Left ventricle myocardium superior (tissue), 1 donor: ENCODE data around the gene MYH10. TPM values are rescaled to one million over a fixed set of nuclear protein-coding genes. Genes with fewer than 3 reads are reported as not detected.

Experiments
- ATAC-seq: fragments of 200-7000 bp; cut with Tn5 transposase; one replicate; pipeline ENCODE4 v1.9.1; 2020; ENCODE audit warnings: mild to moderate bottlenecking, moderate library complexity
- DNase-seq: peaks from one replicate; pipeline ENCODE4 v3.0.0-alpha.2; 2020
- intact Hi-C: fragments of 100-400 bp; cut with micrococcal nuclease; formaldehyde crosslinking; loops from one replicate; pipeline ENCODE4 v1.11.0; 2022
- total RNA-seq: library from RNA; stranded (reverse); fragmentation: NEBNext Ultra II Directional; extraction: Animal tissue kit (Norgen Biotek cat#: 25700); gene quantifications from one replicate; pipeline ENCODE4 v1.2.1, GENCODE V29; 2021
- donor health status: DM: no; HTN: yes; CAD: no; lungs with severe emphysema.

The MYH10 gene
- total RNA-seq, 1 donor from 2014 or later, result 36.6 TPM

DNA sequence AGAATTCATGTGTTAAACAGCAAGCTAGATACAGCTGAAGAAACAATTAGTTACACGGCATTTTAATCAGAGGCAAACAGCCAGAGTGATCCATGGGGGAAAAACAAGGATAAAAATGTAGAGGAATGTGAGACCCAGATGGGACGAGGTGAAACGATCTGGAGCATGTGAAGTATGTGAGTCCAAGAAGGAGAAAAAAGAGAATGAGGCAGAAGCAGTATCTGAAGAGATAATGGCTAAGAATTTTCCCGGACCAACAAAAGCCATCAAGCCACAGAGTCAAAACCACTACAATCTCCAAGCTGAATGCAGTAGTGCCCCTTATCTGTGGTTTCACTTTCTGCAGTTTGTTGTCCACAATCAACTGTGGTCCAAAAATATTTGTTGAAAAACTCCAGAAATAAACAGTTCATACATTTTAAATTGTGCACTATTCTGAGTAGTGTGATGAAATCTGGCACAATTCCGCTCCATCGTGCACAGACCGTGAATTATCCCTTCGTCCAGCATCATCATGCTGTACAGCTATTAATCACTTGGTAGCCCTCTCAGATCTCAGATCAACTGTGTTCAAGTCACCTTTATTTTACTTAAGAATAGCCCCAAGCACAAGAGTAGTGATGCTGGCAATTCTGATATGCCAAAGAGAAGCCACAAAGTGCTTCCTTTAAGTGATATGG lies 18.8 kb downstream of the MYH10 start:
- DNase-seq (no peak), ATAC-seq (peak; percentile 42)
- intact Hi-C loops, result no loop called here

DNA sequence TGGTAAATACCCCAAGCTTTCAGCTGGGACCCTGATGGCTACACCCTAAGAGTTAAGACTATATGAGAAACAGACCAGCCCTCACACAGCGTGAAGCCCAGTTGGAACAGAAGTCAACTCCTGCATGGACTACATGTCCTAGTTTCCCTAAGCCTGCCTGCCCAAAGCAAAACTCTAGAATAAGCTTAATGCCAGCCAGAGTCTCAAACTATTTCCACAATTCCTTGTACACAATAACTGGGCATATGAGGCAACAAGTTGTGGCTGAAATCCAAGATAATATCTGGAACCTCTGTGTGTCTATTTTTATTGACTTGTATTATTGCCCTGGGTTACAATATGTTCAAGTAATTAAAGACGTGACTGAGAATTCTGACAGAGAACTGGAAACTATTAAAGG lies 19.4 kb downstream of the MYH10 start:
- intact Hi-C loops, result no loop called here
- DNase-seq (no peak), ATAC-seq (peak; percentile 73)

GRCh38 chr17:8610558-8610957 lies 20.0 kb downstream of the MYH10 start:
- DNase-seq (no peak), ATAC-seq (no peak)
- intact Hi-C loops, result no loop called here

- intact Hi-C loops, result no loop called here
- no peak for DNase-seq
- no peak for ATAC-seq
Observed at GRCh38 chr17:8609910-8610309, 20.6 kb downstream of the MYH10 start.

GRCh38 chr17:8608001-8608400 lies 22.5 kb downstream of the MYH10 start:
- no peak for DNase-seq
- no peak for ATAC-seq
- intact Hi-C loops, result no loop called here

DNA sequence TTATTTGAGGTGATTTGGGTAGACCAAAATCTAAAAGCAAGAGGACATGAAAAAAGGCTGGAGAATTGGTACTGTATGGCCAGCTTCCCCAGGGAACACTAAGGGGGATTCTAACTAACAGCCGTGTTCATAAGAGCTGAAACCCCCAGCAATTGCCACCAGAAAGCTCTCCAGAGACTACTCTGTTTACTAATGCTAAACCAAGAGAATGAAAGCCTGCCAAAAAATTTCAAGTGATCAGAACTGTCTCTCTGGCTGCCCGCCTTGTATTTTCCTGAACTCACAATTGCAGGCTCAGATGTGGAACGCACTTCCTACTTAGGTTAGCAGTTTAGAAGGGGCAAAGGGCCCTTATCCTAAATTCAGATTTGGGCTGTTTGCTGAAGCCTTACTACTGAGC lies 24.1 kb downstream of the MYH10 start:
- DNase-seq, result no peak
- intact Hi-C loops, result no loop called here
- ATAC-seq, result peak; percentile 84

- intact Hi-C loops, result no loop called here
- DNase-seq, result no peak
- no peak for ATAC-seq
Observed at GRCh38 chr17:8602679-8603078, 27.8 kb downstream of the MYH10 start.

DNA sequence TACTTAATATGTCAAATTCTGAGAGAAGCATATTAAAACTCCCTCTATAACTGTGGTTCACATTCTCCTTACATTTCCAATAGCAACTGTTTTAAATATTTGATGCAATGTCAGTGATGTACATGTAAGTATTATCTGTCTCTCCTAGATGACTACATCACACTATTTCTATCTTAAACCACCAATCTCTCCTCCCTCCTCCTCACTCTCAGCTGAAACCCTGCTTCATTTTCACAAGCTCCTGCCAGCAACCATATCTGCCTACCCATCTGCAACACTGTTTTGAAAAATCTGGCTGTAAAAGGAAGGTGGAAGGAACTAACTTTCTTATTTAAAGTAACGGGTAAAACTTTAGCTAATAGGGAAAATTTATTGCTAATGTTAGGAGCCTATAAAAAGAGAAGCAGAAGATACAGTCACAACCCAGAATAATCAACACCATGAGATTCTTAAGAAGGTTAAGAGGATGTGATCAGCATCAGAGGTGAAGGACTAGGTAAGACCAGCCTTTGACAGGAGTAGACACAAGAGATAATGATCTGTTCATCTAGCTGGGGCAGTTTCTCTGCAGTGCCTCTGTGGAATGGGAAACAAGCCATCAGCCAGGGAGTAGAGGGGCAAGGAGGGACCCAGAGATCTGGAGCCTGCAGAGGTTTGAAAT lies 31.0 kb downstream of the MYH10 start:
- DNase-seq (no peak), ATAC-seq (no peak)
- intact Hi-C loops, result no loop called here

GRCh38 chr17:8598913-8599312 lies 31.6 kb downstream of the MYH10 start:
- intact Hi-C loops, result no loop called here
- no peak for ATAC-seq

GRCh38 chr17:8593830-8594229 lies 36.7 kb downstream of the MYH10 start:
- intact Hi-C loops, result no loop called here
- DNase-seq, result no peak
- ATAC-seq, result no peak

More at GRCh38 chr17:8598913-8599312, 31.6 kb downstream of the MYH10 start:
- no peak for DNase-seq

DNA sequence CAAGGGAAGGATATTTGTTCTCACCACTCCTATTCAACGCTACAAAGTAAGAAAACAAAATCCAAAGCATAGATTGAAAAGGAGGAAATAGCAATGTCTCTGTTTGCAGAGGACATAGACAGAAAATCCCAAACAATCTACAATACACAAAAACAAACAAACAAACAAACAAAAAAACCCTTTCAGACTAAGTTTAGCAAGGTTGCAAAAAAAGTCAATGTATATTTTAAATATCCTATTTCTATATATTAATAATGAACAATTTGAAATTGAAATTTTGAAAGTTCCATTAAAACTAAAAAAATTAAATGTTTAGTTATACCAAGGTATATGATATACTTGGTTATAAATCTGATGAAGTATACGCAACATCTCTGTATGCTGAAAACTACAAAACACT lies 37.2 kb downstream of the MYH10 start:
- intact Hi-C loops, result no loop called here
- ATAC-seq (no peak), DNase-seq (no peak)

GRCh38 chr17:8588877-8589554 lies 41.5 kb downstream of the MYH10 start:
- intact Hi-C loops, result no loop called here
- ATAC-seq (no peak), DNase-seq (no peak)

- DNase-seq, result no peak
- intact Hi-C loops, result no loop called here
- ATAC-seq, result no peak
Observed at GRCh38 chr17:8586766-8587165, 43.8 kb downstream of the MYH10 start.

DNA sequence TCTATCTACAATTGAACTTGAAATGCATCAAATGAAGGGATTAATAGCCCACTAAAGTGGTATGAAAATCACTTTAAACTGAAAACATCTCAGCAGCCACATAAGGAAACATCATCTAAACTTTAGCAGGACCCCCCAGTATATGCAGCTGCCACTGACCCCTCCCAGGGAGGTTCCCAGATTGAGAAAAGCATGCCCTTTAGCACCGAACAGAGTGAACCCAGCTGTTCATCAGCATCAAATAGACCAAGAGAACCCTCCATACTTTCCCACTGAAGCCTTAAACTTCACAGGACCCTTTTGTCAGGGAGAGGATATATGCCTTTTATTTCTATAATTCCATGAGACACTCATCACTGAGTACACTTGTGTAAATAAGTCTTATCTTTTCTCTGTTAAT lies 44.6 kb downstream of the MYH10 start:
- intact Hi-C loops, result no loop called here

DNA sequence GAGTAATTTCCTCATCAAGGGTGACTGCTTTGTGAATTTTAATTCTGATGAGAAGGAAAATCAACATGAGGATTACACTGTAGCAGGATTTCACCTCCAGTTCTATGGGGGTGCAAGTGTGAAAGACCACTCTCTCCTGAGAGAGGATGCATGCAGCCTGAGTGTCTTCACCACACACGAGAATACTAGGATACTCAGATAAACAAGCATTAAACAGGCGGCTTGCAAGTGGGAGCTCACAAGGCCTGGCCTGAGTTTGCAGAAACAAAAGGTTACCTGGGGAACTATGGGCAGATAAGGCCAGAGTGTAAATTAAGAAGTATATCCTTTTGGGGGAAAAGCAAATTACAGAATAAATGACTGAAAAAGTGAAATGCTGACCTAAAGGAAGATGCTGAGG lies 46.6 kb downstream of the MYH10 start:
- intact Hi-C loops, result loop anchor here (5.0 kb wide), 1 partner anchor 163 kb away; no protein-coding TSS in a partner anchor

More for the DNA sequence above, 44.6 kb downstream of the MYH10 start:
- DNase-seq, result no peak
- ATAC-seq, result no peak

DNA sequence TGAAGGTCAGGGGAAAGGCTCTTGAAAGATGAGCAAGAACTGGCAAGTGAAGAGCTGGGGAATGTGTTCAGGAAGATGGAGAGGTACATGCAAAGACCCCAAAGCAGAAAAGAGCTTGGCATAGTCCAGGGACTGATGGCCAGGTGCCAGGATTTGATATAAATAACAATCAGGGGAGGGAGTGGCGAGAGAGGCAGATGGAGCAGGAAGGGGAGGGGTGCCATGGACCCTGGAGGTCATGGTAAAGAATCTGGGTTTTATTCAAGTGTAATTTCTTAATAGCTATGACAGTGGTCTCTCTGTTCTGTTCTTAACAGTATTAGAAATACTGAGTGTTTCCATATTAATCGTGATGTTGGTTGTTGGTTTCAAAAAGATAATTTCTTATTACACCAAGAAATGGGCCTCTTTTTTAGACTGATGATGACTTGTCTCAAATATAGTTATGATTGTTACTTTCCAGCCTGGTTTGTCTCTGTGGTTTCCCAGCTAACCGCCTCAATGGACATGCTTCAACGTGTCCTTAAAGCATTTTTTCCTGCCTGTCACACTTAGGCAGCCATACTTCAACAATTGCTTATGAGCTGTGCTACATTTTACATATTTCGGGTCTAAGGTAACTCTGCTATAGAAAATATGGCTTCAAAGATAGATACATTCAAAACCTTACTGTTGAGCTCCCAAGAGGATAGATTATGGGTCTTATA lies 49.4 kb downstream of the MYH10 start:
- intact Hi-C loops, result loop anchor here (5.0 kb wide), 1 partner anchor 166 kb away; no protein-coding TSS in a partner anchor
- DNase-seq, result no peak
- ATAC-seq, result no peak

More for the DNA sequence above, 46.6 kb downstream of the MYH10 start:
- no peak for DNase-seq
- no peak for ATAC-seq

DNA sequence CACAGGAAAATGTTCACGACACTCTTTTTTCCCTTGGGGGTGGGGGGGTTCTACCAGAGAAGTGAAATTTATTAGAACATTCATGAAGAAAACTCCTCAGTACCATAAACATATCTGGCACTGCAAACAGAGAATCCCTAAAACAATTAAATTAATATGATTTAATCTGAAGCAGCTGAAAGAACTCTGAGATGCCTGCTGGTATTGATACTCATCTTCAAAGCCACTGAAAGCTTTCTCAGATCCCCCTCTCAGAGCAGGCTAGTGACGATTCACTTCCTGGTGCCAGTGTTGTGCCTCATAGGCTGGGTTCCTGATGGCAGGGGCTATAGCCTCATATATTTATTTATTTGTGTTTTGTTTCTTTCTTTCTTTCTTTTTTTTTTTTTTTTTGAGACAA lies 52.7 kb downstream of the MYH10 start:
- intact Hi-C loops, result no loop called here
- ATAC-seq (no peak), DNase-seq (no peak)

DNA sequence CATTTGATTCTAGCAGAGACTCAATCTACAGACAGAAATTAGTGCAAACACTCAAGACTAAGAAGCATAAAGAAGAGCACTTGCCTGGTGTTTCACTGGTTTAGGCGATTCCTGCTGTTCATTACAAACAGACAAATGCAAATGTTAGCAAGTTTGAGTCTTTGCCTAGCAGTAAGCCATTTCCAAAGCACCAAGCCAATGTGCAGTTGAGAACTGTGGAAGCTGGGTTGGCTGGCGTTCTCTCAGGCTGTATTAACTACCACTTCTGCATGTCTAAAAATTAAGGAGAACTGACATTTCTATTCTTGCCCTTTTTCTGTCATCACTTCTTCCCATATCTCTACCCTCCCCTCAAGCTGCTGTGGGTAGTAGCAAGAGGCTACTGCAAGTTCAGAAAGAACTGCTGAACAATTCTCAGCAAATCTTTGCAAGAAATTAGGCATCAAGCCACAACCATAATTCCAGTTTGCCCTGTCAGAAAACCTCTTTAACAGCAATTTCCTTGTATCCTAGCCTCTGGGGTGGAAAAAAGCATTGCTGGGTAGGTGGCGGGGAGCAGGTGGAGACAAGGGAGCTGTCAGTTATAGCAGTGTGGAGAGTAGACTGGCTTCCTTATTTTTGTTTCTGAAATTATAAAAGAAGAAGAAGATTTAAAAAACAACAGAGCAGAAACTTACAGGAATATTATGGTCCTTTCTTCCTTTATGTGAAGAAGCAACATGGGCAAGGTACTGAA lies 53.8 kb downstream of the MYH10 start:
- DNase-seq (no peak), ATAC-seq (no peak)
- intact Hi-C loops, result no loop called here

DNA sequence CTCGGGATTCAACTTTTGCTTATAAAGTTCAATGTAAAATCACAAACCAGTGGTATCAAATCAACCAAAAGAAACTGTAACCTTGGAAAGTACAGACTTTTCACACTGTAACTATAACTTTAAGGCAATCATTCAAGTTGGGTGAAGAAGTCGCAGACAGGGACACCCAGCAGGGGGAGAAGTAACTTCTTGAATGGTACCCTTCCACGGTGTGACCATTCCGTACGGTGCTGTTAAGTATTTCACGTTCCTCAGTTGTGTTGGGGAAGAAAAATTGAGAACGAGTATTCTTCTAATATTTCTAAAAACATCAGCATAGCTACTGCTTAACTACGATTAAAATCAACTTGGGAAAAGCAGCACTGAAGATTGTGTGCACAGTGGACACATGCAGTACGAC lies 55.8 kb downstream of the MYH10 start:
- DNase-seq (no peak), ATAC-seq (peak; percentile 64)
- intact Hi-C loops, result no loop called here
